BE2C (cell line): Measurements from ENCODE around the gene GCC1.

Source experiments
- DNase-seq: peaks from one replicate; pipeline ENCODE4 v3.0.0-alpha.2; 2020
- H3K27me3 ChIP-seq: fragments of 250-450 bp; sonication (Bioruptor Pico); 2 replicates; pipeline ENCODE4 v1.5.1; 2020; ENCODE audit warnings: mild to moderate bottlenecking
- H3K36me3 ChIP-seq: fragments of 250-450 bp; sonication (Bioruptor Pico); 2 replicates; pipeline ENCODE4 v1.5.1; 2020; ENCODE audit warnings: mild to moderate bottlenecking
- H3K4me1 ChIP-seq: fragments of 250-450 bp; sonication (Bioruptor Pico); 2 replicates; pipeline ENCODE4 v1.5.1; 2020
- H3K4me3 ChIP-seq: 2 replicates; pipeline ENCODE4 v1.5.1; 2011; ENCODE audit warnings: low read depth, low read length
- H3K9me3 ChIP-seq: fragments of 250-450 bp; sonication (Bioruptor Pico); 2 replicates; pipeline ENCODE4 v1.5.1; 2020
- TF ChIP-seq, protein P1 (sequence below): IDR thresholded peaks from 2 replicates; pipeline ENCODE4 v1.5.1; 2012; ENCODE audit warnings: mild to moderate bottlenecking, low read depth, low read length

The GCC1 gene

DNA sequence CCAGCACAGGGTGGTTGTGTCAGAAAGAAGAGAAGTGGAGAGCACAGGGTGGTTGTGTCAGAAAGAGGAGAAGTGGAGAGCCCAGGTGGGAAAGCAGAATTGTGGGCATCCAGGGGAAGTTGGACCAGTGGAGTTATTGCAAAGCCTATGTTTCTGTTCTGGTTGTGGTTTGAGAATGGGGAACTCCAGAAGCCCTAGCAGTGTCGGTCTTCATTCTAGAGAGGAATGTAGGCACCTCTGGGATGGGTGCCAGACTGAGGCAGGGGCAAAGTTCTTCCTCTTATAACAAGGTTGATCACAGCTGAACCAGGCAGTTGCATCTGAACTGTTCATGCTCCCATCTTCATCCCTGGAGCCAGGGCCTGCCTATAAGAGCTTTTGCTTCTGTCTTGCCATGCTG, 9.1 kb upstream of the GCC1 start:
- Histone ChIP-seq H3K4me3 (no peak overlapping the region), H3K36me3 (peaks cover 8% of the 10 kb centered on the region), H3K4me1 (no peaks in the 10 kb centered on the region), H3K9me3 (no peaks in the 10 kb centered on the region), H3K27me3 (no peaks in the 10 kb centered on the region)
- DNase-seq, result no peak
- TF ChIP-seq, protein P1, sequence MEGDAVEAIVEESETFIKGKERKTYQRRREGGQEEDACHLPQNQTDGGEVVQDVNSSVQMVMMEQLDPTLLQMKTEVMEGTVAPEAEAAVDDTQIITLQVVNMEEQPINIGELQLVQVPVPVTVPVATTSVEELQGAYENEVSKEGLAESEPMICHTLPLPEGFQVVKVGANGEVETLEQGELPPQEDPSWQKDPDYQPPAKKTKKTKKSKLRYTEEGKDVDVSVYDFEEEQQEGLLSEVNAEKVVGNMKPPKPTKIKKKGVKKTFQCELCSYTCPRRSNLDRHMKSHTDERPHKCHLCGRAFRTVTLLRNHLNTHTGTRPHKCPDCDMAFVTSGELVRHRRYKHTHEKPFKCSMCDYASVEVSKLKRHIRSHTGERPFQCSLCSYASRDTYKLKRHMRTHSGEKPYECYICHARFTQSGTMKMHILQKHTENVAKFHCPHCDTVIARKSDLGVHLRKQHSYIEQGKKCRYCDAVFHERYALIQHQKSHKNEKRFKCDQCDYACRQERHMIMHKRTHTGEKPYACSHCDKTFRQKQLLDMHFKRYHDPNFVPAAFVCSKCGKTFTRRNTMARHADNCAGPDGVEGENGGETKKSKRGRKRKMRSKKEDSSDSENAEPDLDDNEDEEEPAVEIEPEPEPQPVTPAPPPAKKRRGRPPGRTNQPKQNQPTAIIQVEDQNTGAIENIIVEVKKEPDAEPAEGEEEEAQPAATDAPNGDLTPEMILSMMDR, result no peak

DNA sequence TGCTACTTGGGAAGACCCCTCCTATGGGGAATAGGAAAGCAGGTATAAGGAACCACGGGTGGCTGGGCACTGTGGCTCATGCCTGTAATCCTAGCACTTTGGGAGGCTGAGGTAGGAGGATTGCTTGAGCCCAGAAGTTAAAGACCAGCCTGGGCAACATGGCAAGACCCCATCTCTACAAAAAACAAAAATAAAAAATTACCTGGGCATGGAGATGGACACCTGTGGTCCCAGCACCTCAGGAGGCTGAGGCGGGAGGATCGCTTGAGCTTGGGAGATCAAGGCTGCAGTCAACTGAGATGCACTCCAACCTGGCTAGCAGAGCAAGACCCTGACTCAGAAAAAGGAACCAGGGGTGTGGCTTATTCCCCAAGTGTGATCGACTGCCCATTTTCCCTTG, 7.2 kb upstream of the GCC1 start:
- no peak for DNase-seq
- Histone ChIP-seq H3K4me1 (no peaks in the 10 kb centered on the region), H3K9me3 (no peaks in the 10 kb centered on the region), H3K4me3 (no peak overlapping the region), H3K27me3 (no peaks in the 10 kb centered on the region), H3K36me3 (peaks cover 8% of the 10 kb centered on the region)
- TF ChIP-seq, protein P1, result no peak

DNA sequence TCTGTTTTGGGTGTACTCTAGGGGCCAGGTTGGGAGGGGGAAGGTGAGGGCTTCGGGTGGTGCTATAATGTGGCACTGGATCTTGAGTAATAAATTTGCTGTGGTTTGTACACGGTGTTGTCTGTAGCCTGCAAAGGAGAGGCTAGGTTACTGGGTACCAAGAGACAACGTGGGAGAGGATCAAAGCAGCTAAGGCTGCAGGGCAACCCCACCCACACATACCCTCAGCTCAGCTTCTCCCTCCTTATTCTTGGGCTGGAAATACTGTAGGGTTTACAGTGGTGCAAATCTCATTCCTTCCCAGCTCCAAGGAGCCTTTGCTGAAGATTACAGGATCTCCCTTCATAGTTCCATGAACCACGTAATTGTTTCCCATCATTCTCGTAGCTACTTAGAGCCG, 6.2 kb upstream of the GCC1 start:
- Histone ChIP-seq H3K4me3 (no peak overlapping the region), H3K4me1 (no peaks in the 10 kb centered on the region), H3K9me3 (no peaks in the 10 kb centered on the region), H3K27me3 (no peaks in the 10 kb centered on the region), H3K36me3 (peaks cover 8% of the 10 kb centered on the region)
- TF ChIP-seq, protein P1, result no peak
- no peak for DNase-seq

DNA sequence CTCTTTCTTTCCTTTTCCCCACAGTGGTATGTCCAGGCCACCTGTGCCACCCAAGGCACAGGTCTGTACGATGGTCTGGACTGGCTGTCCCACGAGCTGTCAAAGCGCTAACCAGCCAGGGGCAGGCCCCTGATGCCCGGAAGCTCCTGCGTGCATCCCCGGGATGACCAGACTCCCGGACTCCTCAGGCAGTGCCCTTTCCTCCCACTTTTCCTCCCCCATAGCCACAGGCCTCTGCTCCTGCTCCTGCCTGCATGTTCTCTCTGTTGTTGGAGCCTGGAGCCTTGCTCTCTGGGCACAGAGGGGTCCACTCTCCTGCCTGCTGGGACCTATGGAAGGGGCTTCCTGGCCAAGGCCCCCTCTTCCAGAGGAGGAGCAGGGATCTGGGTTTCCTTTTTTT, 5.8 kb upstream of the GCC1 start:
- Histone ChIP-seq H3K9me3 (no peaks in the 10 kb centered on the region), H3K36me3 (peaks cover 8% of the 10 kb centered on the region), H3K4me3 (no peak overlapping the region), H3K4me1 (no peaks in the 10 kb centered on the region), H3K27me3 (no peaks in the 10 kb centered on the region)
- TF ChIP-seq, protein P1, result no peak
- DNase-seq, result no peak

DNA sequence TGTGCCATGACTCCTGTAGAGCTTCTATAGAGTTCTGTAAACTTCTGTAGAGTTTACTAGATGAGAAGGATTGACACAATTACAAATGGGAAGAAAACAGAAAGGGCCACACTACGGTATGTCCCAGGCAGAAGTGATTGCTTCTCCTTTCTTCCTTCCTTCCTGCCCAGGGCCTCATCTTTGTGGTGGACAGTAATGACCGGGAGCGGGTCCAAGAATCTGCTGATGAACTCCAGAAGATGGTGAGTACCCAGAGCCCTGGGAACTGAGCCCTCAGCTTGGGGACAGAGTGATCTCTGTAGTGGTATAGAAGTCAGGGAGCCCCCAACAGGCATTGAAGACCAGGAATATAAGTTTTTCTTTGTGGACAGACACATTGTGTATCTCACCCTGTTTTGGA, 4.5 kb upstream of the GCC1 start:
- Histone ChIP-seq H3K4me3 (no peak overlapping the region), H3K27me3 (no peaks in the 10 kb centered on the region), H3K36me3 (peaks cover 8% of the 10 kb centered on the region), H3K4me1 (no peaks in the 10 kb centered on the region), H3K9me3 (no peaks in the 10 kb centered on the region)
- no peak for DNase-seq
- TF ChIP-seq, protein P1, result no peak

DNA sequence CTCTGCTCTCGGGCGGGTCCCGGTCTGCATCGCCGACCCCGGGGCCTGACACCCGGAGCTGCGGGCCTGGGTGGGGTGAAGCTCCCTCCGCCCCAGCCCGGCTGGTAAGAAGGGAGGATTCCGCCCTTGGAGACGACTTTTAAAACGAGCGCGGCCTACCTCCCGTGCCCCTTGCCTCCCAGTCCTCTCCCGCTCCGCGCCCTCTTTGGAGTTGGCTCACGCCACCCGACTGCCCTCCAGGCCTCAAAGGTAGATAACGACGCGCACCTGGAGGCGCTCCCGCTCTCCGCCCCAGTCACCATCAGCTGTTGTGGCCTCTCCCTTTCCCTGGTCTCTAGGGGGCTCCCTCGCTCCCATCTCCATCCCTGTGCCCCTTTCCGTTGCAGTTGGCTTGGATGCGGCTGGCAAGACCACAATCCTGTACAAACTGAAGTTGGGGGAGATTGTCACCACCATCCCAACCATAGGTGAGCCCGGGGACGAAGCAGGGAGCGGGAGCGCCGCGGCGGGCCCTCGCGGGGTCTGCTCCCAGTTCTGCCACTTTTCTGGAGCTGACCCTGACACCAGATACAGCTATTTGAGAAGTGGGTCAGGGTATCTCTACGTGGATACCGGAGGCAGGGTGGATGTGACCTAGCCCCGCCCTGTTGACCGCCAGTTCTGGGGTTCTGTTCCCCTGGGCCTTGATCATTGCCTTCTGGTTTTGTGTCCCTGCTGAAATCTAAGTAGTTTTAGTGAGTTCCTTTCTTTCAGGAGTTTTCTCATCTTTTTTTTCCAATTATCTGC, 3.5 kb upstream of the GCC1 start:
- no peaks in the 10 kb centered on the region for H3K4me1 ChIP-seq
- H3K36me3 ChIP-seq, result peaks cover 8% of the 10 kb centered on the region
- TF ChIP-seq, protein P1, result peak; percentile 73
- no peaks in the 10 kb centered on the region for H3K27me3 ChIP-seq
- DNase-seq, result peak; percentile 77
- H3K9me3 ChIP-seq, result no peaks in the 10 kb centered on the region
- peak overlapping the region; percentile 90 for H3K4me3 ChIP-seq
